ENCODE measurements around the gene CLIP2. TPM values are rescaled to one million over a fixed set of nuclear protein-coding genes. Genes with fewer than 3 reads are reported as not detected.
"Not testable (repeated sequence)": the region's sequence is repeated elsewhere in the genome, so short reads cannot be mapped to it uniquely, and the experiment has no call there.

The CLIP2 gene
- total RNA-seq, 1 experiment from 2014 or later = 35.1 TPM

- DNase-seq (ENCODE audit: extremely low read depth, low read depth) = no peak
Observed at GRCh38 chr7:74294191-74294998, 5.2 kb downstream of the CLIP2 start.

GRCh38 chr7:74297516-74298233, 8.5 kb downstream of the CLIP2 start:
- DNase-seq (ENCODE audit: extremely low read depth, low read depth) = no peak

GRCh38 chr7:74299401-74299800, 10.2 kb downstream of the CLIP2 start:
- no peak for DNase-seq (ENCODE audit: extremely low read depth, low read depth)

GRCh38 chr7:74300926-74301325, 11.7 kb downstream of the CLIP2 start:
- no peak for DNase-seq (ENCODE audit: extremely low read depth, low read depth)

- DNase-seq (ENCODE audit: extremely low read depth, low read depth) = no peak
Observed at GRCh38 chr7:74302745-74303221, 13.6 kb downstream of the CLIP2 start.

- DNase-seq (ENCODE audit: extremely low read depth, low read depth) = no peak
Observed at GRCh38 chr7:74304550-74304949, 15.3 kb downstream of the CLIP2 start.

- no peak for DNase-seq (ENCODE audit: extremely low read depth, low read depth)
Observed at GRCh38 chr7:74306004-74306729, 17.0 kb downstream of the CLIP2 start.

GRCh38 chr7:74306730-74307469, 17.7 kb downstream of the CLIP2 start:
- DNase-seq (ENCODE audit: extremely low read depth, low read depth) = no peak

GRCh38 chr7:74307738-74308505, 18.7 kb downstream of the CLIP2 start:
- DNase-seq (ENCODE audit: extremely low read depth, low read depth) = no peak

- no peak for DNase-seq (ENCODE audit: extremely low read depth, low read depth)
Observed at GRCh38 chr7:74309181-74309580, 20.0 kb downstream of the CLIP2 start.

GRCh38 chr7:74311305-74311744, 22.1 kb downstream of the CLIP2 start:
- DNase-seq (ENCODE audit: extremely low read depth, low read depth) = no peak

GRCh38 chr7:74312418-74313028, 23.3 kb downstream of the CLIP2 start:
- DNase-seq (ENCODE audit: extremely low read depth, low read depth) = no peak

- DNase-seq (ENCODE audit: extremely low read depth, low read depth) = not testable (repeated sequence)
Observed at GRCh38 chr7:74315891-74316290, 26.7 kb downstream of the CLIP2 start.

GRCh38 chr7:74317146-74317782, 28.1 kb downstream of the CLIP2 start:
- DNase-seq (ENCODE audit: extremely low read depth, low read depth) = no peak

- DNase-seq (ENCODE audit: extremely low read depth, low read depth) = no peak
Observed at GRCh38 chr7:74318043-74318442, 28.8 kb downstream of the CLIP2 start.

- no peak for DNase-seq (ENCODE audit: extremely low read depth, low read depth)
Observed at GRCh38 chr7:74320645-74321221, 31.5 kb downstream of the CLIP2 start.

- DNase-seq (ENCODE audit: extremely low read depth, low read depth) = not testable (repeated sequence)
Observed at GRCh38 chr7:74322892-74323291, 33.7 kb downstream of the CLIP2 start.

- DNase-seq (ENCODE audit: extremely low read depth, low read depth) = no peak
Observed at GRCh38 chr7:74324531-74325209, 35.5 kb downstream of the CLIP2 start.

Data from NCI-H460 (cell line).